Measurements from ENCODE around the gene PCNX3.

- no peak for TF ChIP-seq CTCF (IDR thresholded peaks at IDR 0.05)
- no peak for TF ChIP-seq POLR2A (IDR thresholded peaks at IDR 0.05)
Measured at GRCh38 chr11:65571420-65571819, 44.2 kb upstream of the PCNX3 start.
